Neural progenitor cell (in vitro differentiated cells): ENCODE data around the gene CCDC28B.

Experiments used
- CTCF ChIP-seq: fragments of 200-600 bp; sonication (generic); IDR thresholded peaks from 2 replicates; pipeline ENCODE4 v1.5.1; 2017; ENCODE audit warnings: antibody characterized with exemption, mild to moderate bottlenecking
- EZH2 ChIP-seq: fragments of 200-600 bp; sonication (generic); IDR thresholded peaks from 2 replicates; pipeline ENCODE4 v1.6.1; 2017; ENCODE audit warnings: antibody characterized with exemption, mild to moderate bottlenecking, moderate library complexity
- EZH2phosphoT487 ChIP-seq: fragments of 200-600 bp; sonication (generic); IDR thresholded peaks from 2 replicates; pipeline ENCODE4 v1.6.1; 2017; ENCODE audit warnings: antibody characterized with exemption

DNA sequence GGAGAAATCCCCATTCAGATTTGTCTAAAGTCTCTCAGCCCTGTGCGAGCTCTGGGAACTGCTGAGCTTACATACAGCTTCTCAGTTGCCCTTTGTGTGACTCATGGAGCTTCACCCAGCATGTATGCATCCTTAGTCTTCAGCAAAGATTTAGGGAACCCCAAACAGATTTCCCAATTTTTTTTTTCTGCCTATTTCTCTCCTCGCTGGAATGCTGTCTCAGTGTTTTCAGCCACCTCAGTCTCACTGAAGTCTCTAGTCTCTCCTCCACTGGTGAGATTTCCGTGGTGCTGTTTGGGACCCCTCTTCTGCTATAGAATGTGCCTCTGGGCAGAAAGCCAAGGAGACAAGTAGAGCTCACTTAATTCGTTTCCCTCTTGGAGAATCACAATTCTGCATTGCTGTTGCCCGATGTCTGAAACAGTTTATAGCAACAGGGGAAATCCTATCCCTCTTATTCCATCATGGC is 49.0 kb upstream of the CCDC28B start:
- TF ChIP-seq CTCF (no peak), EZH2 (no peak), EZH2phosphoT487 (no peak)
